WERI-Rb-1 (cell line): ENCODE data around the gene TPRG1L.

Experiments used
- DNase-seq: peaks from one replicate; pipeline ENCODE4 v3.0.0-alpha.2; 2020
- H3K27ac ChIP-seq: fragments of 250-450 bp; sonication (Bioruptor Pico); 2 replicates; pipeline ENCODE4 v1.5.1; 2020; ENCODE audit warnings: mild to moderate bottlenecking, moderate library complexity
- H3K27me3 ChIP-seq: fragments of 250-450 bp; sonication (Bioruptor Pico); 2 replicates; pipeline ENCODE4 v1.5.1; 2021; ENCODE audit warnings: mild to moderate bottlenecking, low read depth, moderate library complexity; ENCODE audit not compliant: insufficient read depth, severe bottlenecking
- H3K36me3 ChIP-seq: fragments of 250-450 bp; sonication (Bioruptor Pico); 2 replicates; pipeline ENCODE4 v1.5.1; 2020; ENCODE audit warnings: mild to moderate bottlenecking, moderate library complexity
- H3K4me3 ChIP-seq: 2 replicates; pipeline ENCODE4 v1.5.1; 2011; ENCODE audit warnings: low read depth, mild to moderate bottlenecking, control low read depth, low read length
- H3K9me3 ChIP-seq: fragments of 250-450 bp; sonication (Bioruptor Pico); 2 replicates; pipeline ENCODE4 v1.5.1; 2021; ENCODE audit warnings: mild to moderate bottlenecking, moderate library complexity; ENCODE audit not compliant: severe bottlenecking
- TF ChIP-seq, protein P1 (sequence below): IDR thresholded peaks from 2 replicates; pipeline ENCODE4 v1.5.1; 2011; ENCODE audit warnings: low read depth, mild to moderate bottlenecking, control low read depth, inconsistent platforms, low read length

Gene TPRG1L

DNA sequence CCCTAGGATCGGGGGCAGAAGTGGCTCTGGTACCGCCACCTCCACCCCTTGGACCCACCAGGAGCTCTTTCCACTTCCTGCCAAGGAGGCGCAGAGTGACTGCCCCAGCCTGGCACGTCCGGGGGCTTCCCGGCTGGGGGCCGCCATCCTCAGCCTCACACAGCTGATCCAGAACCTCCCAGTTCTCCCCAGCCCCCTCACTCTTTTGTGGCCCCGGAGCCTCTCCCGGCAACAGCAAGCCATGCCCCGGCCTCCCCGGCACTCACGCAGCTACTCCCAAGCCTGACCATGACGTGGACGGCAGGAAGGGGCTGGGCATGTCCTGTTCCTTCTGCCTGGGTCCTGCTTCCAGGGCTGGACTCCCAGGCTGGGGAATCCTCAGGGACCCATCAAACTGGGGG lies 44.6 kb downstream of the TPRG1L start:
- Histone ChIP-seq H3K9me3 (no peaks in the 10 kb centered on the region), H3K27me3 (no peaks in the 10 kb centered on the region), H3K36me3 (peaks cover 3% of the 10 kb centered on the region), H3K4me3 (no peak overlapping the region), H3K27ac (no peak overlapping the region)
- TF ChIP-seq, protein P1, sequence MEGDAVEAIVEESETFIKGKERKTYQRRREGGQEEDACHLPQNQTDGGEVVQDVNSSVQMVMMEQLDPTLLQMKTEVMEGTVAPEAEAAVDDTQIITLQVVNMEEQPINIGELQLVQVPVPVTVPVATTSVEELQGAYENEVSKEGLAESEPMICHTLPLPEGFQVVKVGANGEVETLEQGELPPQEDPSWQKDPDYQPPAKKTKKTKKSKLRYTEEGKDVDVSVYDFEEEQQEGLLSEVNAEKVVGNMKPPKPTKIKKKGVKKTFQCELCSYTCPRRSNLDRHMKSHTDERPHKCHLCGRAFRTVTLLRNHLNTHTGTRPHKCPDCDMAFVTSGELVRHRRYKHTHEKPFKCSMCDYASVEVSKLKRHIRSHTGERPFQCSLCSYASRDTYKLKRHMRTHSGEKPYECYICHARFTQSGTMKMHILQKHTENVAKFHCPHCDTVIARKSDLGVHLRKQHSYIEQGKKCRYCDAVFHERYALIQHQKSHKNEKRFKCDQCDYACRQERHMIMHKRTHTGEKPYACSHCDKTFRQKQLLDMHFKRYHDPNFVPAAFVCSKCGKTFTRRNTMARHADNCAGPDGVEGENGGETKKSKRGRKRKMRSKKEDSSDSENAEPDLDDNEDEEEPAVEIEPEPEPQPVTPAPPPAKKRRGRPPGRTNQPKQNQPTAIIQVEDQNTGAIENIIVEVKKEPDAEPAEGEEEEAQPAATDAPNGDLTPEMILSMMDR, result no peak
- no peak for DNase-seq

DNA sequence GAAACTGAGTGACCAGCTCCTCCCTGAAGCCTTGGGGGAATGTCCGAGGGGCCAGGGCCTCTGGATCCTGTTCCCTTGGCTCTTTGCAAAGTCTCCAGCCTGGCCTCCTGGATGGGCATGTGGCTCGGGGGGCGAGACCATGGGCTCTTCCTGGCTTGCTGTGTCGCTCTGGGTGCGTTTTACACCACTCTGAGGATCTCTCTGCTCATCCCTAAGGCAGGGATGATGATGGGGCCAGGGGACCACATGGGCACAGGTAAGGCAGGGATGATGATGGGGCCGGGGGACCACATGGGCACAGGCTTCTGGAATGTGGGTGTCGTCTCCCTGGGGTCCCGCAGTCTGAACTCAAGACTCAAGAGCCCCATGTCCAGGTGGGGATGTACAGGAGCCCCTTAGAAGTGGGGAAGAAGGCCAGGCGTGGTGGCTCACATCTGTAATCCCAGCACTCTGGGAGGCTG lies 45.2 kb downstream of the TPRG1L start:
- Histone ChIP-seq H3K36me3 (no peaks in the 10 kb centered on the region; the same call in none of the 2 replicates), H3K9me3 (no peaks in the 10 kb centered on the region), H3K27ac (no peak overlapping the region), H3K4me3 (no peak overlapping the region), H3K27me3 (no peaks in the 10 kb centered on the region)
- TF ChIP-seq, protein P1, result no peak
- no peak for DNase-seq

DNA sequence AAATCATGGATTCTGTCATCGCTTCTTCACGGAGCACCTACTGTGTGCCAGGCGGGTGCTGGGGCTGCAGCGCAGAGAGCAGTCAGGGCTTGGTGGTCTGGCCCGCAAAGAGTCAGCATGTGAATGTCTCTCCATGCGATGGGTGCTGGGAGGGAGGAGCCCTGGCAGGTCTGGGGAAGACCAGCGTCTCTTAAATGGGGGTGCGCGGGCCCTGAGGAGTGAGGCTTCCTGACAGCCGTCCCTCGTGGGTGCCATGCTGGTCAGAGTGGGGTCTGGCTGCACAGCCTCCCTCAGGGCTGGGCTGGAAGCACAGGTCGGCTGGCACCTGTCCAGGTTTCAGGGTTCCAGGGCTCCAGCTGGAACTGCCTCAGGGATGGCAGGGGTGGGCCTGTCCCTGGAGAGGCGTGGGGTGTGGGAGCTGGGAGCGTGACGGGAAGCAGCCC lies 46.0 kb downstream of the TPRG1L start:
- Histone ChIP-seq H3K27ac (no peak overlapping the region), H3K36me3 (no peaks in the 10 kb centered on the region; the same call in none of the 2 replicates), H3K9me3 (no peaks in the 10 kb centered on the region), H3K27me3 (no peaks in the 10 kb centered on the region), H3K4me3 (no peak overlapping the region)
- TF ChIP-seq, protein P1, result no peak
- DNase-seq, result no peak

DNA sequence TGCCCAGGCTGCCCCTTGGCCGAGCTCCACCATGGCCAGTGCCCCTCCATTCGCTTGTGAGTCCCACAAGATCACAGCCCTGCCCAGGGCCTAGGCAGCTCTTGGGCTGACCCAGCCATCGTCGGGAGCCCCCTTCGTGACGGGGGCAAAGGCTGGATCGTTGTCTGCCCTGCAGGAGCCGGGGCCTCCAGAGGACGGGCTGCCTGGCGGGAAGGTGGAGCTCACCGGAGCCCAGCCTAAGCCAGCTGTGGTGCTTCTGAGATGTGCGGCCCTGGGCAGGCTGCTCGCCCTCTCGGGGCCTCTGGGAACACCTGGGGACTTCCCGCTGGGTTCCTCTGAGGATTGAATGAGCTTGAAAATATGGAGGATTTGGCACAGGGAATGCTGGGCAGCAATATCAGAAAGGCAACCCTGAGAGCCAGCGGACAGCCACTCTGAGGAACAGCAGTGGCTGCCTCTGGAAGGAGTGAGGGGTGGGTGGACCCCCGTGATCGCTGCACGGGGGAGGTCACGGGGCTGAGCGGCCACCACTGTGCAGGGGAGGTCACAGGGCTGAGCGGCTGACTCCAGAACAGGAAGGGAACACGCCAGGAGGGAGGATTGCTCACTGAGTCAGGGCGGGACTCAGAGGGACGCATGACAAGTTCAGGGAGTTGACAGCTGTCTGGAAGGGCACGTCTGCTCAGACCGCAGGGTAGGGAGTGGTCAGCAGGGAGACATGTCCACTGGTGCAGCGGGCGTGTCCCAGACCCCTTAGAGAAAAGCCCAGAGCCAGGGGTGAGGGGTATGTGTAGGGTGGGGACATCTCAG lies 46.8 kb downstream of the TPRG1L start:
- Histone ChIP-seq H3K9me3 (no peaks in the 10 kb centered on the region), H3K27me3 (no peaks in the 10 kb centered on the region), H3K4me3 (no peak overlapping the region), H3K36me3 (no peaks in the 10 kb centered on the region; the same call in none of the 2 replicates), H3K27ac (no peak overlapping the region)
- DNase-seq, result no peak
- TF ChIP-seq, protein P1, result no peak

DNA sequence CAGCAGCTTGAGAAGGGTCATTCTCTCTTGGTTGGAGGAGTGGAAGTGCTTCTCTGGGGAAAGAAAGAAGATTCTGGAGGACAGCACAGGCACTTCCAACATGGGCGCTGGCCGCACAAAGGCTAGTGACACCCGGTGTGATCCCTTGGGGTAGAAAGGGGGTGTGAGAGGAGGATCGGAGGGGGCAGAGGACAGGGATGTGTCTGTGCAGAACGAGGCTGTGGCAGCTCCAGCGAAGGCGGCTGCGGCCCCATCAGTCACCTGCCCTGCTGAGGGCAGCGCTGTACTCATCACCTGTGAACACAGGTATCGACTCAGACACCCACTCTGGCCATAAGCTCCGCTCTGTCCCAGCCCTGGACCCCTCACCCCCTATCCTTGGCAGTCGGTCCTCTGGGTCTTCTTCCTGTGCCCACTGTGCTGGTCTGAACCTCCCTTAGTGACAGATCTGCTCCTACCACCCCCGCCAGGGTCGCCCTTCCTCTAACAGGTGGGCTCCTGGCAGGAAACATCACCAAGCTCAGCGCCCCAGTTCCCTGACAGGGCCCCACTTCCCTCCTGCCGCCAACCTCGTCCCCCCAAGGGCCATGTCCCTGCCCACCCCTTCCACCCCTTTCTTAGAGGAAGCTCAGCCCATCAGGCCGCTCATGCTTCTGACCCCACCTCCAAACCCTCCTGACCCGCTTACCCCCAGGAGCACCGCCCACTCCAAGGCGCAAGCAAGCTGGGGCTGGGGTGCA lies 47.6 kb downstream of the TPRG1L start:
- Histone ChIP-seq H3K36me3 (no peaks in the 10 kb centered on the region; the same call in 1 of the 2 replicates), H3K9me3 (no peaks in the 10 kb centered on the region), H3K27me3 (no peaks in the 10 kb centered on the region), H3K27ac (no peak overlapping the region), H3K4me3 (no peak overlapping the region)
- TF ChIP-seq, protein P1, result no peak
- DNase-seq, result no peak
